Caki2 (cell line): Measurements from ENCODE around the gene NTM. TPM values are rescaled to one million over a fixed set of nuclear protein-coding genes. Genes with fewer than 3 reads are reported as not detected.

Source experiments
- DNase-seq: peaks from one replicate; pipeline ENCODE4 v3.0.0-alpha.2; 2015; ENCODE audit warnings: low read depth
- in situ Hi-C: cut with HindIII; loops from 2 replicates; pipeline ENCODE4 v1.10.0; 2016; ENCODE audit warnings: low sequenced_read_pairs, low pct_unique_long_range_greater_than_20kb, mixed read lengths
- total RNA-seq: library from RNA; depleted of rRNA; stranded (reverse); fragments of >200 nt; shearing (Covaris generic); gene quantifications from 2 replicates; pipeline ENCODE4 v1.2.3, GENCODE V29; 2014; ENCODE audit warnings: low replicate concordance

The NTM gene
- total RNA-seq, 1 experiment from 2014 or later: not detected

- in situ Hi-C loops: no loop called here
These were observed 375.8 kb downstream of the NTM start for GRCh38 chr11:131746201-131746600.

GRCh38 chr11:131748151-131749050, 378.0 kb downstream of the NTM start:
- DNase-seq: peak; percentile 7
- in situ Hi-C loops: no loop called here

More at GRCh38 chr11:131746201-131746600, 375.8 kb downstream of the NTM start:
- DNase-seq: no peak

- no peak for DNase-seq
- in situ Hi-C loops: no loop called here
These were observed 378.7 kb downstream of the NTM start for GRCh38 chr11:131749101-131749500.

GRCh38 chr11:131750152-131750551, 379.7 kb downstream of the NTM start:
- in situ Hi-C loops: no loop called here
- no peak for DNase-seq

- in situ Hi-C loops: no loop called here
- no peak for DNase-seq
These were observed 380.3 kb downstream of the NTM start for GRCh38 chr11:131750692-131751091.

GRCh38 chr11:131754671-131755070, 384.3 kb downstream of the NTM start:
- DNase-seq: no peak
- in situ Hi-C loops: no loop called here

- in situ Hi-C loops: no loop called here
- no peak for DNase-seq
These were observed 386.2 kb downstream of the NTM start for GRCh38 chr11:131756479-131757110.

GRCh38 chr11:131758726-131759125, 388.3 kb downstream of the NTM start:
- in situ Hi-C loops: no loop called here
- DNase-seq: no peak

- no peak for DNase-seq
- in situ Hi-C loops: no loop called here
These were observed 388.7 kb downstream of the NTM start for GRCh38 chr11:131759140-131759539.

GRCh38 chr11:131760091-131761061, 390.0 kb downstream of the NTM start:
- no peak for DNase-seq
- in situ Hi-C loops: no loop called here

- in situ Hi-C loops: no loop called here
- DNase-seq: no peak
These were observed 392.1 kb downstream of the NTM start for GRCh38 chr11:131762346-131763110.

- in situ Hi-C loops: no loop called here
- DNase-seq: no peak
These were observed 392.9 kb downstream of the NTM start for GRCh38 chr11:131763193-131763890.

- in situ Hi-C loops: no loop called here
- DNase-seq: no peak
These were observed 393.7 kb downstream of the NTM start for GRCh38 chr11:131764126-131764525.

GRCh38 chr11:131764649-131765048, 394.2 kb downstream of the NTM start:
- in situ Hi-C loops: no loop called here

GRCh38 chr11:131766637-131767036, 396.2 kb downstream of the NTM start:
- no peak for DNase-seq

More at GRCh38 chr11:131764649-131765048, 394.2 kb downstream of the NTM start:
- no peak for DNase-seq

GRCh38 chr11:131767421-131767820, 397.0 kb downstream of the NTM start:
- DNase-seq: no peak
- in situ Hi-C loops: no loop called here

More at GRCh38 chr11:131766637-131767036, 396.2 kb downstream of the NTM start:
- in situ Hi-C loops: no loop called here

- in situ Hi-C loops: no loop called here
- no peak for DNase-seq
These were observed 400.4 kb downstream of the NTM start for GRCh38 chr11:131770801-131771200.
